AG20443 (cell line): ENCODE data around the gene ENPP4.
"Not testable (repeated sequence)": the region's sequence is repeated elsewhere in the genome, so short reads cannot be mapped to it uniquely, and the experiment has no call there.

Experiments used
- DNase-seq: peaks from one replicate; pipeline ENCODE4 v3.0.0; 2012; ENCODE audit warnings: low spot score, mixed read lengths

Gene ENPP4

GRCh38 chr6:46129629-46130511, at the start of gene ENPP4:
Gene ENPP4 (plus strand): TSS chr6:46129989. CDS start chr6:46139584, 9,595 bp downstream.
- DNase-seq: peak; percentile 98

GRCh38 chr6:46080111-46080510, 49.7 kb upstream of the ENPP4 start:
- no peak for DNase-seq

GRCh38 chr6:46085688-46086087, 44.1 kb upstream of the ENPP4 start:
- DNase-seq: not testable (repeated sequence)

- DNase-seq: peak; percentile 75
Measured at GRCh38 chr6:46090115-46091079, 39.4 kb upstream of the ENPP4 start.

- no peak for DNase-seq
Measured at GRCh38 chr6:46091080-46091478, 38.7 kb upstream of the ENPP4 start.

- DNase-seq: no peak
Measured at GRCh38 chr6:46095251-46095650, 34.5 kb upstream of the ENPP4 start.

- no peak for DNase-seq
Measured at GRCh38 chr6:46097366-46097765, 32.4 kb upstream of the ENPP4 start.

GRCh38 chr6:46098678-46099077, 31.1 kb upstream of the ENPP4 start:
- no peak for DNase-seq

GRCh38 chr6:46099952-46100351, 29.8 kb upstream of the ENPP4 start:
- no peak for DNase-seq

GRCh38 chr6:46102123-46102522, 27.7 kb upstream of the ENPP4 start:
- DNase-seq: no peak

- DNase-seq: no peak
Measured at GRCh38 chr6:46103441-46104115, 26.2 kb upstream of the ENPP4 start.

- DNase-seq: no peak
Measured at GRCh38 chr6:46104209-46104608, 25.6 kb upstream of the ENPP4 start.

GRCh38 chr6:46105568-46105967, 24.2 kb upstream of the ENPP4 start:
- DNase-seq: no peak

GRCh38 chr6:46113370-46113769, 16.4 kb upstream of the ENPP4 start:
- DNase-seq: no peak

GRCh38 chr6:46115634-46116033, 14.2 kb upstream of the ENPP4 start:
- DNase-seq: no peak

GRCh38 chr6:46116289-46116688, 13.5 kb upstream of the ENPP4 start:
- DNase-seq: no peak

- no peak for DNase-seq
Measured at GRCh38 chr6:46118157-46118556, 11.6 kb upstream of the ENPP4 start.

- no peak for DNase-seq
Measured at GRCh38 chr6:46118836-46119235, 11.0 kb upstream of the ENPP4 start.

- not testable (repeated sequence) for DNase-seq
Measured at GRCh38 chr6:46119679-46120078, 10.1 kb upstream of the ENPP4 start.

- no peak for DNase-seq
Measured at GRCh38 chr6:46128476-46128875, 1.3 kb upstream of the ENPP4 start.

- DNase-seq: peak; percentile 13
Measured at GRCh38 chr6:46129291-46129628, 529 bp upstream of the ENPP4 start.

GRCh38 chr6:46130666-46131065, 877 bp downstream of the ENPP4 start:
- DNase-seq: no peak
